ENCODE results near the gene RAB27B.

DNA sequence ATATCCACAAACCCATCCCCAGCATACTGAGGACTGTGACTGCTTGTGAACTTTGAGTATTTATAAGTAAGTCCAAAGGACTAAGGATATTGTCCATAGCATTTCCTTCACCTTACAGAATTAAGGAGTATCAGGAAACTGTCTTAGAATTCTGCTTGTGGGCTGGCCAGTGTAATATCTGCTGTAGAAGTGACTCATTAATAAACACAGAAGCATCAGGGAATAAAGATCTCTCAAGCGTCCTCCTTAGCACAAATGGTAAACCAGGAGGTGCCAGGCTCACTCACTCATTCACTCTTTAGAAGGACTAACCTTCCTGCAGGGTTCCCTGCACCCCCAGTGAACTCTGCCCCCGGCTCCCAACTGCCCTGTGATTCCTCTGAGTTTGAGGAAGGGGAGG, 100.0 kb downstream of the RAB27B start:
- TF ChIP-seq, protein P1, sequence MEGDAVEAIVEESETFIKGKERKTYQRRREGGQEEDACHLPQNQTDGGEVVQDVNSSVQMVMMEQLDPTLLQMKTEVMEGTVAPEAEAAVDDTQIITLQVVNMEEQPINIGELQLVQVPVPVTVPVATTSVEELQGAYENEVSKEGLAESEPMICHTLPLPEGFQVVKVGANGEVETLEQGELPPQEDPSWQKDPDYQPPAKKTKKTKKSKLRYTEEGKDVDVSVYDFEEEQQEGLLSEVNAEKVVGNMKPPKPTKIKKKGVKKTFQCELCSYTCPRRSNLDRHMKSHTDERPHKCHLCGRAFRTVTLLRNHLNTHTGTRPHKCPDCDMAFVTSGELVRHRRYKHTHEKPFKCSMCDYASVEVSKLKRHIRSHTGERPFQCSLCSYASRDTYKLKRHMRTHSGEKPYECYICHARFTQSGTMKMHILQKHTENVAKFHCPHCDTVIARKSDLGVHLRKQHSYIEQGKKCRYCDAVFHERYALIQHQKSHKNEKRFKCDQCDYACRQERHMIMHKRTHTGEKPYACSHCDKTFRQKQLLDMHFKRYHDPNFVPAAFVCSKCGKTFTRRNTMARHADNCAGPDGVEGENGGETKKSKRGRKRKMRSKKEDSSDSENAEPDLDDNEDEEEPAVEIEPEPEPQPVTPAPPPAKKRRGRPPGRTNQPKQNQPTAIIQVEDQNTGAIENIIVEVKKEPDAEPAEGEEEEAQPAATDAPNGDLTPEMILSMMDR (IDR thresholded peaks at IDR 0.05): no peak
- TF ChIP-seq EZH2phosphoT487 (IDR thresholded peaks at IDR 0.05): no peak
